Endothelial cell of umbilical vein (primary cell): ENCODE results near the gene SRRM4. TPM values are rescaled to one million over a fixed set of nuclear protein-coding genes. Genes with fewer than 3 reads are reported as not detected.

Experiments used
- BruUV-seq: library from RNA; stranded (reverse); fragments of 400-500 nt; replicated peaks from 2 replicates; lab custom pipeline; 2021; lab: Mats Ljungman, UMichigan
- CTCF ChIA-PET: fragments of 300-600, 350-600 bp; sonication (Branson Sonifier 250); formaldehyde crosslinking; loops from one replicate; lab custom pipeline; 2021; ENCODE audit warnings: antibody characterized with exemption, inconsistent platforms; lab: Charles Lee
- POLR2A ChIA-PET: fragments of 300-600, 350-600 bp; sonication (Branson Sonifier 250); formaldehyde crosslinking; loops from one replicate; lab custom pipeline; 2021; ENCODE audit warnings: antibody characterized with exemption, inconsistent platforms; lab: Charles Lee
- DNase-seq: peaks from one replicate; pipeline ENCODE4 v3.0.0-alpha.2; 2011; ENCODE audit warnings: low read depth, low spot score
- FAIRE-seq: peaks from 2 replicates; lab custom pipeline; 2011; peaks lifted over from hg19 to GRCh38; lab: Jason Lieb, UNC
- H2AFZ ChIP-seq: 2 replicates; pipeline ENCODE4 v1.6.0; 2012; ENCODE audit warnings: low read depth, low read length, control low read depth, inconsistent platforms
- H3K27ac ChIP-seq: 2 replicates; pipeline ENCODE4 v1.5.1; 2011; ENCODE audit warnings: low read depth, mild to moderate bottlenecking, control low read depth, low read length, moderate library complexity; ENCODE audit not compliant: insufficient read depth
- H3K27me3 ChIP-seq, 2 experiments: 2 replicates each; pipeline versions ENCODE4 v1.6.0 to v1.6.1; 2011; ENCODE audit warnings: low read length in 2 of 2, mixed read lengths in 1 of 2; ENCODE audit not compliant: control insufficient read depth in 2 of 2, insufficient read depth in 2 of 2
- H3K36me3 ChIP-seq, 2 experiments: 2 replicates in 1 of 2; 3 replicates in 1 of 2; pipeline ENCODE4 v1.5.1; 2011; ENCODE audit warnings: low read length in 2 of 2, mild to moderate bottlenecking in 1 of 2, moderate library complexity in 1 of 2; ENCODE audit not compliant: control insufficient read depth in 2 of 2, insufficient read depth in 2 of 2; ENCODE audit errors: extremely low read depth in 1 of 2
- H3K4me1 ChIP-seq: 3 replicates; pipeline ENCODE4 v1.5.1; 2011; ENCODE audit warnings: mild to moderate bottlenecking, low read length; ENCODE audit not compliant: control insufficient read depth, insufficient read depth; ENCODE audit errors: extremely low read depth
- H3K4me2 ChIP-seq: 2 replicates; pipeline ENCODE4 v1.6.1; 2011; ENCODE audit warnings: low read length, control low read depth, mixed read lengths; ENCODE audit not compliant: insufficient read depth
- H3K4me3 ChIP-seq, 3 experiments: fragments of 200-600 bp in 1 of 3; sonication (generic), shearing (Covaris generic) in 1 of 3; replicated peaks in 1 of 3; 2 replicates each; pipeline ENCODE4 v1.5.1; 2011 to 2016; ENCODE audit warnings: control low read depth in 3 of 3, low read length in 3 of 3, mild to moderate bottlenecking in 2 of 3, inconsistent platforms in 1 of 3, low read depth in 1 of 3, moderate library complexity in 1 of 3; ENCODE audit not compliant: insufficient read depth in 1 of 3
- H3K79me2 ChIP-seq: 2 replicates; pipeline ENCODE4 v1.6.0; 2012; ENCODE audit warnings: low read length, inconsistent platforms; ENCODE audit not compliant: control insufficient read depth, insufficient read depth
- H3K9ac ChIP-seq: replicated peaks from 2 replicates; pipeline ENCODE3; 2011; ENCODE audit warnings: low read length, control low read depth; ENCODE audit not compliant: insufficient read depth; ENCODE audit errors: extremely low read depth
- H3K9me1 ChIP-seq: replicated peaks from 3 replicates; pipeline ENCODE4 v1.6.0; 2011; ENCODE audit warnings: mild to moderate bottlenecking, low read length; ENCODE audit not compliant: control insufficient read depth, insufficient read depth; ENCODE audit errors: extremely low read depth
- H3K9me3 ChIP-seq: replicated peaks from 2 replicates; pipeline ENCODE4 v1.5.1; 2012; ENCODE audit warnings: low read length, inconsistent platforms; ENCODE audit not compliant: control insufficient read depth, insufficient read depth
- H4K20me1 ChIP-seq: replicated peaks from 2 replicates; pipeline ENCODE3; 2011; ENCODE audit warnings: mild to moderate bottlenecking, low read length; ENCODE audit not compliant: control insufficient read depth, insufficient read depth; ENCODE audit errors: extremely low read depth
- CTCF ChIP-seq, 2 donors: IDR thresholded peaks; 1 replicate in 1 of 2; 2 replicates in 1 of 2; pipeline ENCODE4 v1.5.1; 2011; ENCODE audit warnings: low read length in 2 of 2, mild to moderate bottlenecking in 2 of 2, moderate library complexity in 2 of 2, control low read depth in 1 of 2, inconsistent platforms in 1 of 2, low read depth in 1 of 2; ENCODE audit not compliant: insufficient read depth in 1 of 2; ENCODE audit errors: extremely low read depth in 1 of 2
- EZH2 ChIP-seq: IDR thresholded peaks from 2 replicates; pipeline ENCODE4 v1.6.1; 2012; ENCODE audit warnings: borderline replicate concordance, low read depth, mild to moderate bottlenecking, moderate library complexity, low read length, inconsistent platforms; ENCODE audit not compliant: severe bottlenecking
- FOS ChIP-seq: IDR thresholded peaks from 2 replicates; pipeline ENCODE4 v1.6.1; 2011; ENCODE audit warnings: mild to moderate bottlenecking, low read length, moderate library complexity, borderline replicate concordance; ENCODE audit not compliant: insufficient read depth
- GATA2 ChIP-seq: IDR thresholded peaks from 2 replicates; pipeline ENCODE4 v1.7.0; 2011; ENCODE audit warnings: low read depth, mild to moderate bottlenecking, moderate library complexity, mixed read lengths, low read length; ENCODE audit not compliant: insufficient read length, insufficient read depth
- JUN ChIP-seq: IDR thresholded peaks from 2 replicates; pipeline ENCODE4 v1.6.1; 2011; ENCODE audit warnings: borderline replicate concordance, low read depth; ENCODE audit not compliant: insufficient read length, insufficient read depth
- MAX ChIP-seq: IDR thresholded peaks from 2 replicates; pipeline ENCODE4 v1.6.1; 2011; ENCODE audit not compliant: insufficient read depth, insufficient read length
- MYC ChIP-seq: IDR thresholded peaks from one replicate; pipeline ENCODE4 v1.6.1; 2011; ENCODE audit warnings: mild to moderate bottlenecking, low read depth, low read length
- POLR2A ChIP-seq: IDR thresholded peaks from 2 replicates; pipeline ENCODE4 v1.6.1; 2012; ENCODE audit warnings: low read depth, mild to moderate bottlenecking, control low read depth, low read length
- POLR2AphosphoS5 ChIP-seq: IDR thresholded peaks from 2 replicates; pipeline ENCODE4 v1.6.1; 2012; ENCODE audit warnings: low read depth, mild to moderate bottlenecking, control low read depth, low read length, moderate library complexity; ENCODE audit not compliant: insufficient read depth
- dilution Hi-C: fragments of 300-500 bp; cut with MboI; formaldehyde crosslinking; loops from one replicate; pipeline ENCODE4 v1.15.0; 2019; ENCODE audit warnings: low sequenced_read_pairs; ENCODE audit not compliant: extremely low pct_ligation_motif_present
- intact Hi-C: fragments of 100-400 bp; cut with micrococcal nuclease; formaldehyde crosslinking; loops from one replicate; pipeline ENCODE4 v1.10.0; 2022
- polyA plus RNA-seq, 4 experiments: library from polyadenylated mRNA; depleted of rRNA in 3 of 4; stranded (reverse) in 3 of 4; unstranded in 1 of 4; fragments of >200 nt; gene quantifications; 2 replicates each; pipeline versions ENCODE4 v1.2.1 to v1.2.3, GENCODE V29; 2011 to 2012; ENCODE audit warnings: missing spikeins in 1 of 4
- total RNA-seq: library from RNA; stranded (reverse); gene quantifications from 2 replicates; pipeline ENCODE4 v1.2.3, GENCODE V29; 2021

SRRM4 gene
- total and polyA plus RNA-seq, 2 donors (not counting 3 experiments of a cell fraction or from before 2014, with no cell fraction given) = not detected

DNA sequence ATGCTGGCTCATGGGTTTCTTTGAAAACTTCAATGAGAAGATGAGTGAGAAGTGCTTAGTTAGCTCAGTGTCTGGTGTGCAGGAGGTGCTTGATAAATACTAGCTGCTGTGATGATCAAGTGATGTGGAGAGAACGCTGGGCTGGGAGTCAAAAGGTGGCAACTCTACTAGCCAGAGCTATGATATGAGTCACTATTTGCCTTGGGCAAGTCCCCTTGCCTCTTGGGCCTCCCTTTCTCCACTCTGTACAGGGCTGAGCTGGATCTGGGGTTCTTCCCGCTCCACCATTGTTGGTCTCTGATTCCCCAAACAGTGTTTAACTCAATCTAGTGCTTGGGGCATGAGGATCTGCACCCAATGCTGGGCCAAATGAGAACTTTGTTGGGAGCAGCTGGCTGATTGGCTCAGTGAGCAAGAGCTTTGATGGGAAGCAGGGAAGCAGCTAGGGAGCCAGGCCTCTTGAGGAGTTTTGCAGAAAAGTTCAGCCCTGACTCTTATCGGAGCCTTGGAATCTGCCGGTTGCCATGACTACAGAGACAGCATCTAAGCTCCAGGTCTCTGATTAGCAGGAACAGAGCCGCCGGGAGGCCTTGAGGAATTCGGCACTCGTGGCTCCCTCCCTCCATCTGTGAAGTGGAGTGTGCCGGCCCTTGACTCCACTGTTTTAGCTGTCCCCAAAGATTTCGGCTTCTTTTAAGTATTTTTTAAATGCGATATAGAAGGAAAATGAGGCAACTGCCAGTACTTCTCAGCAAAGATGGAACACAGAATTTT is 115.3 kb downstream of the SRRM4 start:
- no peaks in the 10 kb centered on the region for H3K27me3 ChIP-seq
- CTCF ChIA-PET = no interaction called here
- BruUV-seq = no TSS peak

More for the DNA sequence above, 115.3 kb downstream of the SRRM4 start:
- Histone ChIP-seq H3K9me1 (no peaks in the 10 kb centered on the region), H3K36me3 (no peaks in the 10 kb centered on the region), H3K4me2 (no peak overlapping the region), H3K79me2 (no peaks in the 10 kb centered on the region), H3K4me1 (no peaks in the 10 kb centered on the region), H3K4me3 (no peak overlapping the region), H3K9me3 (no peaks in the 10 kb centered on the region), H4K20me1 (no peaks in the 10 kb centered on the region), H3K9ac (no peak overlapping the region), H3K27ac (no peak overlapping the region), H2AFZ (no peak overlapping the region)
- intact Hi-C loops = no loop called here
- TF ChIP-seq EZH2 (no peak), FOS (no peak), MAX (no peak), POLR2A (no peak), POLR2AphosphoS5 (no peak), JUN (no peak), CTCF (IDR thresholded peaks at IDR 0.05; ENCODE audit: extremely low read depth in 1 of 2, insufficient read depth in 1 of 2, low read depth in 1 of 2, low read length in 2 of 2) (no peak), MYC (no peak), GATA2 (no peak)
- POLR2A ChIA-PET = no interaction called here
- FAIRE-seq (no peak), DNase-seq (no peak)
- dilution Hi-C loops = no loop called here
